GM12874 (cell line): ENCODE measurements around the gene CDPF1.

Source experiments
- CTCF ChIP-seq: IDR thresholded peaks from 2 replicates; pipeline ENCODE4 v1.5.1; 2011; ENCODE audit warnings: low read depth, mild to moderate bottlenecking, control low read depth, low read length, moderate library complexity; ENCODE audit not compliant: insufficient read depth

The CDPF1 gene

GRCh38 chr22:46244771-46245170 lies 5.3 kb downstream of the CDPF1 start:
- TF ChIP-seq CTCF: no peak

- no peak for TF ChIP-seq CTCF
Measured at GRCh38 chr22:46242076-46242475, 8.0 kb downstream of the CDPF1 start.

- TF ChIP-seq CTCF: no peak
Measured at GRCh38 chr22:46241396-46242007, 8.6 kb downstream of the CDPF1 start.

GRCh38 chr22:46240907-46241306 lies 9.2 kb downstream of the CDPF1 start:
- no peak for TF ChIP-seq CTCF

- no peak for TF ChIP-seq CTCF
Measured at GRCh38 chr22:46240506-46240905, 9.6 kb downstream of the CDPF1 start.

- no peak for TF ChIP-seq CTCF
Measured at GRCh38 chr22:46240073-46240472, 10.0 kb downstream of the CDPF1 start.

- no peak for TF ChIP-seq CTCF
Measured at GRCh38 chr22:46239261-46240048, 10.6 kb downstream of the CDPF1 start.
